HepG2 (cell line): ENCODE results near the gene GPS1. TPM values are rescaled to one million over a fixed set of nuclear protein-coding genes. Genes with fewer than 3 reads are reported as not detected.

Experiments
- ADNP ChIP-seq: sonication (generic); formaldehyde crosslinking; IDR thresholded peaks from 2 replicates; pipeline ENCODE4 v1.4.0; 2020; ENCODE audit warnings: missing genetic modification reagents
- ELF3 ChIP-seq: IDR thresholded peaks from 2 replicates; pipeline ENCODE4 v1.6.1; 2016; ENCODE audit warnings: missing genetic modification reagents, missing compliant biosample characterization
- POLR2AphosphoS5 ChIP-seq: IDR thresholded peaks from 2 replicates; pipeline ENCODE4 v1.6.1; 2012; ENCODE audit warnings: low read depth, low read length
- POLR2G ChIP-seq: fragments of 200-400 bp; formaldehyde crosslinking; IDR thresholded peaks from 2 replicates; pipeline ENCODE4 v1.6.1; 2018; ENCODE audit warnings: mild to moderate bottlenecking, low read depth, low read length, moderate library complexity
- RBAK ChIP-seq: sonication (generic); formaldehyde crosslinking; IDR thresholded peaks from 2 replicates; pipeline ENCODE4 v1.5.1; 2020; ENCODE audit warnings: mild to moderate bottlenecking, missing genetic modification reagents
- SRSF9 ChIP-seq: fragments of 200-400 bp; formaldehyde crosslinking; IDR thresholded peaks from 2 replicates; pipeline ENCODE4 v1.6.1; 2018; ENCODE audit warnings: borderline replicate concordance, mild to moderate bottlenecking, low read depth, low read length; ENCODE audit not compliant: insufficient read depth, poor library complexity, severe bottlenecking
- TRAFD1 ChIP-seq: sonication (generic); formaldehyde crosslinking; IDR thresholded peaks from 2 replicates; pipeline ENCODE4 v1.5.1; 2020; ENCODE audit warnings: missing genetic modification reagents, mild to moderate bottlenecking, borderline replicate concordance
- ZBTB20 ChIP-seq: sonication (generic); formaldehyde crosslinking; IDR thresholded peaks from 2 replicates; pipeline ENCODE4 v1.8.1; 2023; ENCODE audit warnings: missing genetic modification reagents, low read depth, mild to moderate bottlenecking, borderline replicate concordance
- ZFP36 ChIP-seq: fragments of 150-350 bp; IDR thresholded peaks from 2 replicates; pipeline ENCODE4 v1.6.1; 2018; ENCODE audit warnings: borderline replicate concordance, low read length, low read depth; ENCODE audit not compliant: partially characterized antibody
- ZNF136 ChIP-seq: sonication (generic); formaldehyde crosslinking; IDR thresholded peaks from 2 replicates; pipeline ENCODE4 v1.8.1; 2022; ENCODE audit warnings: low read depth, mild to moderate bottlenecking, moderate library complexity, missing genetic modification reagents
- ZNF180 ChIP-seq: sonication (generic); formaldehyde crosslinking; IDR thresholded peaks from 2 replicates; pipeline ENCODE4 v1.4.0; 2020; ENCODE audit warnings: low read depth, missing genetic modification reagents, borderline replicate concordance
- ZNF432 ChIP-seq: sonication (generic); formaldehyde crosslinking; IDR thresholded peaks from 2 replicates; pipeline ENCODE4 v1.5.0; 2020; ENCODE audit warnings: missing genetic modification reagents, mild to moderate bottlenecking, borderline replicate concordance
- ZNF460 ChIP-seq: sonication (generic); formaldehyde crosslinking; IDR thresholded peaks from 2 replicates; pipeline ENCODE4 v1.5.1; 2020; ENCODE audit warnings: missing genetic modification reagents, mild to moderate bottlenecking, borderline replicate concordance
- ZNF576 ChIP-seq: sonication (generic); formaldehyde crosslinking; IDR thresholded peaks from 2 replicates; pipeline ENCODE4 v1.4.0; 2020; ENCODE audit warnings: mild to moderate bottlenecking, missing genetic modification reagents
- ZNF652 ChIP-seq: IDR thresholded peaks from 2 replicates; pipeline ENCODE4 v1.6.1; 2016; ENCODE audit warnings: low read depth, borderline replicate concordance
- ZNF788 ChIP-seq: sonication (generic); formaldehyde crosslinking; IDR thresholded peaks from 2 replicates; pipeline ENCODE4 v1.5.0; 2020; ENCODE audit warnings: mild to moderate bottlenecking, missing genetic modification reagents, borderline replicate concordance
- polyA plus RNA-seq, 8 experiments: library from polyadenylated mRNA; depleted of rRNA in 3 of 8; stranded (reverse) in 7 of 8; unstranded in 1 of 8; fragments of >200 nt; fragmentation: Illumina TruSeq in 4 of 8; extraction: Trizol in 4 of 8; gene quantifications; 2 replicates each; pipeline versions ENCODE4 v1.2.1 to v1.2.3, GENCODE V29; 2011 to 2016; ENCODE audit warnings: low read depth in 4 of 8, missing spikeins in 1 of 8, mixed read lengths in 1 of 8; ENCODE audit not compliant: insufficient read depth in 1 of 8
- total RNA-seq, 5 experiments: library from RNA; depleted of rRNA; stranded (reverse); fragments of >200 nt; fragmentation: Illumina TruSeq; extraction: Trizol; gene quantifications; 2 replicates each; pipeline ENCODE4 v1.2.3, GENCODE V29; 2016; ENCODE audit warnings: low read depth in 1 of 5
- TF ChIP-seq, protein P1 (sequence below): sonication (generic); formaldehyde crosslinking; IDR thresholded peaks from 2 replicates; pipeline ENCODE4 v1.4.0; 2020; ENCODE audit warnings: missing genetic modification reagents, borderline replicate concordance
- TF ChIP-seq, protein P2 (sequence below): sonication (generic); formaldehyde crosslinking; IDR thresholded peaks from 2 replicates; pipeline ENCODE4 v1.4.0; 2020; ENCODE audit warnings: missing genetic modification reagents
- TF ChIP-seq, protein P3 (sequence below): fragments of 450-650 bp; IDR thresholded peaks from 2 replicates; pipeline ENCODE4 v1.6.1; 2017

GPS1 gene
- total and polyA plus RNA-seq, 2 of the 13 experiments (the other 11 are each of a cell fraction or from before 2014, with no cell fraction given), result 124 to 128 TPM

- TF ChIP-seq ZNF460 (CRISPR knock-in tag) (peak; percentile 44; the same call in 1 of the 2 replicates), ZNF652 (CRISPR knock-in tag) (no peak), ELF3 (CRISPR knock-in tag) (peak; percentile 70), ZBTB20 (0 out of 2 replicates have a peak, but pooled peaks have one; percentile 78), RBAK (CRISPR knock-in tag) (no peak), ZNF788 (CRISPR knock-in tag) (peak; percentile 96), TRAFD1 (no peak), POLR2AphosphoS5 (peak; percentile 29; the same call in 1 of the 2 replicates), SRSF9 (no peak), ADNP (peak; percentile 38; the same call in 1 of the 2 replicates), ZNF576 (peak; percentile 62; the same call in 1 of the 2 replicates), ZNF136 (CRISPR knock-in tag) (no peak; the same call in 1 of the 2 replicates), ZFP36 (no peak), ZNF180 (no peak), ZNF432 (CRISPR knock-in tag) (no peak), POLR2G (peak; percentile 76)
- TF ChIP-seq, protein P1, sequence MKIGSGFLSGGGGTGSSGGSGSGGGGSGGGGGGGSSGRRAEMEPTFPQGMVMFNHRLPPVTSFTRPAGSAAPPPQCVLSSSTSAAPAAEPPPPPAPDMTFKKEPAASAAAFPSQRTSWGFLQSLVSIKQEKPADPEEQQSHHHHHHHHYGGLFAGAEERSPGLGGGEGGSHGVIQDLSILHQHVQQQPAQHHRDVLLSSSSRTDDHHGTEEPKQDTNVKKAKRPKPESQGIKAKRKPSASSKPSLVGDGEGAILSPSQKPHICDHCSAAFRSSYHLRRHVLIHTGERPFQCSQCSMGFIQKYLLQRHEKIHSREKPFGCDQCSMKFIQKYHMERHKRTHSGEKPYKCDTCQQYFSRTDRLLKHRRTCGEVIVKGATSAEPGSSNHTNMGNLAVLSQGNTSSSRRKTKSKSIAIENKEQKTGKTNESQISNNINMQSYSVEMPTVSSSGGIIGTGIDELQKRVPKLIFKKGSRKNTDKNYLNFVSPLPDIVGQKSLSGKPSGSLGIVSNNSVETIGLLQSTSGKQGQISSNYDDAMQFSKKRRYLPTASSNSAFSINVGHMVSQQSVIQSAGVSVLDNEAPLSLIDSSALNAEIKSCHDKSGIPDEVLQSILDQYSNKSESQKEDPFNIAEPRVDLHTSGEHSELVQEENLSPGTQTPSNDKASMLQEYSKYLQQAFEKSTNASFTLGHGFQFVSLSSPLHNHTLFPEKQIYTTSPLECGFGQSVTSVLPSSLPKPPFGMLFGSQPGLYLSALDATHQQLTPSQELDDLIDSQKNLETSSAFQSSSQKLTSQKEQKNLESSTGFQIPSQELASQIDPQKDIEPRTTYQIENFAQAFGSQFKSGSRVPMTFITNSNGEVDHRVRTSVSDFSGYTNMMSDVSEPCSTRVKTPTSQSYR (CRISPR knock-in tag), result peak; percentile 53; the same call in 1 of the 2 replicates
- TF ChIP-seq, protein P2, sequence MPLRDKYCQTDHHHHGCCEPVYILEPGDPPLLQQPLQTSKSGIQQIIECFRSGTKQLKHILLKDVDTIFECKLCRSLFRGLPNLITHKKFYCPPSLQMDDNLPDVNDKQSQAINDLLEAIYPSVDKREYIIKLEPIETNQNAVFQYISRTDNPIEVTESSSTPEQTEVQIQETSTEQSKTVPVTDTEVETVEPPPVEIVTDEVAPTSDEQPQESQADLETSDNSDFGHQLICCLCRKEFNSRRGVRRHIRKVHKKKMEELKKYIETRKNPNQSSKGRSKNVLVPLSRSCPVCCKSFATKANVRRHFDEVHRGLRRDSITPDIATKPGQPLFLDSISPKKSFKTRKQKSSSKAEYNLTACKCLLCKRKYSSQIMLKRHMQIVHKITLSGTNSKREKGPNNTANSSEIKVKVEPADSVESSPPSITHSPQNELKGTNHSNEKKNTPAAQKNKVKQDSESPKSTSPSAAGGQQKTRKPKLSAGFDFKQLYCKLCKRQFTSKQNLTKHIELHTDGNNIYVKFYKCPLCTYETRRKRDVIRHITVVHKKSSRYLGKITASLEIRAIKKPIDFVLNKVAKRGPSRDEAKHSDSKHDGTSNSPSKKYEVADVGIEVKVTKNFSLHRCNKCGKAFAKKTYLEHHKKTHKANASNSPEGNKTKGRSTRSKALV (CRISPR knock-in tag), result no peak; the same call in 1 of the 2 replicates
- TF ChIP-seq, protein P3, sequence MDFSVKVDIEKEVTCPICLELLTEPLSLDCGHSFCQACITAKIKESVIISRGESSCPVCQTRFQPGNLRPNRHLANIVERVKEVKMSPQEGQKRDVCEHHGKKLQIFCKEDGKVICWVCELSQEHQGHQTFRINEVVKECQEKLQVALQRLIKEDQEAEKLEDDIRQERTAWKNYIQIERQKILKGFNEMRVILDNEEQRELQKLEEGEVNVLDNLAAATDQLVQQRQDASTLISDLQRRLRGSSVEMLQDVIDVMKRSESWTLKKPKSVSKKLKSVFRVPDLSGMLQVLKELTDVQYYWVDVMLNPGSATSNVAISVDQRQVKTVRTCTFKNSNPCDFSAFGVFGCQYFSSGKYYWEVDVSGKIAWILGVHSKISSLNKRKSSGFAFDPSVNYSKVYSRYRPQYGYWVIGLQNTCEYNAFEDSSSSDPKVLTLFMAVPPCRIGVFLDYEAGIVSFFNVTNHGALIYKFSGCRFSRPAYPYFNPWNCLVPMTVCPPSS, result no peak
Measured at GRCh38 chr17:82003411-82004381, 48.0 kb upstream of the GPS1 start (continued).
